Colonic mucosa (tissue), 4 donors: ENCODE measurements around the gene BCR. TPM values are rescaled to one million over a fixed set of nuclear protein-coding genes. Genes with fewer than 3 reads are reported as not detected.
A peak's percentile ranks its signal among the peaks of the same experiment; 100 is the strongest.

ENCODE experiments used
- DNase-seq: peaks from one replicate; pipeline ENCODE4 v3.0.0-alpha.2; 2020
- H3K27ac ChIP-seq: fragments of 200-600 bp; one replicate; pipeline ENCODE4 v1.8.0; 2021
- H3K27me3 ChIP-seq: fragments of 200-600 bp; one replicate; pipeline ENCODE4 v1.8.0; 2021
- H3K36me3 ChIP-seq: fragments of 200-600 bp; one replicate; pipeline ENCODE4 v1.8.0; 2021
- H3K4me1 ChIP-seq: fragments of 200-600 bp; one replicate; pipeline ENCODE4 v1.8.0; 2021; ENCODE audit warnings: mild to moderate bottlenecking
- H3K4me3 ChIP-seq: fragments of 200-600 bp; one replicate; pipeline ENCODE4 v1.8.0; 2021
- H3K9ac ChIP-seq, 2 donors: one replicate each; pipeline ENCODE4 v1.7.0; 2013; ENCODE audit warnings: control low read depth in 2 of 2, low read depth in 2 of 2, low read length in 2 of 2
- H3K9me3 ChIP-seq: fragments of 200-600 bp; one replicate; pipeline ENCODE4 v1.8.0; 2021
- intact Hi-C: fragments of 100-400 bp; cut with DNase I; formaldehyde crosslinking; loops from one replicate; pipeline ENCODE4 v1.14.1; 2022
- total RNA-seq, 2 donors: library from RNA; stranded (reverse); fragmentation: NEBNext Ultra II Directional in 1 of 2; extraction: Animal tissue kit (Norgen Biotek cat#: 25700) in 1 of 2; gene quantifications; one replicate each; pipeline ENCODE4 v1.2.1, GENCODE V29; 2021
- TF ChIP-seq, protein P1 (sequence below): fragments of 200-600 bp; IDR thresholded peaks from one replicate; pipeline ENCODE4 v1.8.0; 2022; ENCODE audit warnings: antibody characterized with exemption, mild to moderate bottlenecking
- donor health status: healthy.
- donor health status: DM: no; HTN: no; CAD: no.
- donor health status: DM: no; HTN: no; CAD: no.

The BCR gene
- total RNA-seq, 2 donors from 2014 or later = 39.2 to 57.8 TPM

DNA sequence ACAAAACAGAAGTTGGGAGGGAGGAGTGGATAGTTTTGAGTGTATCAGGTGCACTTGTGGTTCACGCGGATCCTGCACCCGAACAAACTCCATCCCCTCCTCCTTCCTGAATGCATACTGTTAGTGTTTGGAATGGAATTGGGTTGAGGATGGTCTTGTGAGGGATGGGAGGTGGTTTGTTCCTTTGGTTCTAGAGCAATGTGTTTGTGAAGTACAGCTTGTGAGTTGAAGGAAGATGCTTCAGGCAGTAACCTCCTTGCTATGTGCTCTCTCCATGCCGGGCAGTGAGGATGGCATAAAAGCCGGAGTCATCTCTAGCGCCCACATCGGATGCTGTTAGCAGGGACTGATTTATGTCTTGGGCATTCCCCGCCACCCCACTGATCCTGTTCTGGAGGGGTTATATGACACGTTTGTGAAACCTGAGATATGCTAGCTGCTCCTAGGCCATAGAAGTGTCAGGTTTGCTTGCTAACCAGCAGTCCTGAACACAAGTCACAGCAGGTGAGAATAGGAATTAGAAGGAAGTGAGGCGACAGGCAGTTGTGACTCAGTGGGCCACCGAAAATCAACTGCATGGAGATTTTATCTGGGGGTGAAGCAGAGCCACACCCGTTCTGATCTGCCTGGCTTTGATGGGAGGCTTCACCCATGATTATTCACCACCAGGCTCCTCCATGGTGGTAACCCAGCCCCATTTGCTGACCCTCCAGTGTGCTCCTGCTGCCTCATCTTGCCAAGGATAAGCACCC is 2.2 kb downstream of the BCR start:
- Histone ChIP-seq H3K9ac (peak overlapping the region in 1 of 2 donors; percentile 42), H3K9me3 (no peaks in the 10 kb centered on the region), H3K27me3 (no peaks in the 10 kb centered on the region), H3K4me3 (peak overlapping the region; percentile 64), H3K4me1 (peaks cover 23% of the 10 kb centered on the region), H3K27ac (no peak overlapping the region), H3K36me3 (no peaks in the 10 kb centered on the region)
- TF ChIP-seq, protein P1, sequence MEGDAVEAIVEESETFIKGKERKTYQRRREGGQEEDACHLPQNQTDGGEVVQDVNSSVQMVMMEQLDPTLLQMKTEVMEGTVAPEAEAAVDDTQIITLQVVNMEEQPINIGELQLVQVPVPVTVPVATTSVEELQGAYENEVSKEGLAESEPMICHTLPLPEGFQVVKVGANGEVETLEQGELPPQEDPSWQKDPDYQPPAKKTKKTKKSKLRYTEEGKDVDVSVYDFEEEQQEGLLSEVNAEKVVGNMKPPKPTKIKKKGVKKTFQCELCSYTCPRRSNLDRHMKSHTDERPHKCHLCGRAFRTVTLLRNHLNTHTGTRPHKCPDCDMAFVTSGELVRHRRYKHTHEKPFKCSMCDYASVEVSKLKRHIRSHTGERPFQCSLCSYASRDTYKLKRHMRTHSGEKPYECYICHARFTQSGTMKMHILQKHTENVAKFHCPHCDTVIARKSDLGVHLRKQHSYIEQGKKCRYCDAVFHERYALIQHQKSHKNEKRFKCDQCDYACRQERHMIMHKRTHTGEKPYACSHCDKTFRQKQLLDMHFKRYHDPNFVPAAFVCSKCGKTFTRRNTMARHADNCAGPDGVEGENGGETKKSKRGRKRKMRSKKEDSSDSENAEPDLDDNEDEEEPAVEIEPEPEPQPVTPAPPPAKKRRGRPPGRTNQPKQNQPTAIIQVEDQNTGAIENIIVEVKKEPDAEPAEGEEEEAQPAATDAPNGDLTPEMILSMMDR = no peak
- intact Hi-C loops = no loop called here
- peak; percentile 42 for DNase-seq

DNA sequence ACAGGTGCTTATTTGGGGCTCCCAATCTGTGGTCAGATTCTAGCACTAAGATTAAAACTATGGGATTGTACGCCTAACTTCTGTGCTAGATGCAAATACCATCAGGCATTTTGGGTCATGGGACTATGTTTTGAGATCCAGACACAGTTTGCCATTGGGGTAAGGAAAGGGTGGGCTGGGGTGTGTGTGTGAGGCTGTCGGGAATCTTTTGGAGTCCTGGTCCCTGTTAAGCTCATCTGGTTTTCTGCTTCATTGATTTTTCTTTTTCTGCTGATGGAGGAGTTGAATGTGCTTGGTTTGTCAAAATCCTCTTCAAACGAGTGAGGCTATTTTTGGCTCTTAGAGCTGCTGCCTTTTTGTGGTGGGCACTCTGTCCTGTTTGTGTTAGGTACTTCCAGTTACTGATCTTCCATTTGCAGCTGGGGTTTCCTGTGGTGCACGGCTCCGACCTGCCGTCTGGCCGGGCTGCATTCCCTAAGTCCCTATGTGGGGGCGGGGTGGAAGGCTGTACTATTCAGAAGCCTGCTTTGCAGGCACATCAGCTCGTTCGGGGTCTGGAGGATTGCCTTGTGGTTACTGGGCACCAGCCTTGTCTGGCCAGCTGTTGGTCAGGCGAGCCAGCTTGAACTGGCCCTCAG is 2.9 kb downstream of the BCR start:
- intact Hi-C loops = no loop called here
- Histone ChIP-seq H3K27ac (no peak overlapping the region), H3K4me3 (peak overlapping the region; percentile 64), H3K27me3 (no peaks in the 10 kb centered on the region), H3K9me3 (no peaks in the 10 kb centered on the region), H3K9ac (peak overlapping the region in 1 of 2 donors; percentile 42), H3K4me1 (peaks cover 23% of the 10 kb centered on the region), H3K36me3 (no peaks in the 10 kb centered on the region)
- TF ChIP-seq, protein P1 = no peak
- DNase-seq = peak; percentile 62

DNA sequence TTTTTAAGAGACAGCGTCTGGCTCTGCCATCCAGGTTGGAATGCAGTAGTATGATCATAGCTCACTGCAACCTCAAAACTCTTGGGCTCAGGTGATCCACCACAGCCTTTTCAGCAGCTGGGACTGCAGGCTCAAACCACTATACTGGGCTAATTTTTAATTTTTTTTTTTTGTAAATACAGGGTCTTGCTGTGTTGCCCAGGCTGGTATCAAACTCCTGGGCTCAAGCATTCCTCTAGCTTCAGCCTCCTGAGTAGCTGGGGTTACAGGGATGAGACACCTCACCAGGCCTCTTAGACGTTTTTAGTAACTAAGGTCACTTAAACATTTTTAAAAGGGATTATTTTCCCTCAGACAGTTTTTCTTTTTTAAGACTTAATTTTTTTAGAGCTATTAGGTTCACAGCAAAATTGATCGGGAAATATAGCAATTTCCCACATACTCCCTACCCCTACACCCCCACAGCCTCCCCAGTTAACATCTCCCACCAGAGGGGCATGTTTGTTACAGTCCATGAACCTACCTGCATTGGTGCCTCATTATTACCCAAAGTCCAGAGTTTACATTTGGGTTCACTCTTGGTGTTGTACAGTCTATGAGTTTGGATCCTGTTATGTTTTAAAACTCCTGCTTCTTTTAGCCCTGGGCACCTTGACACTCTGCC is 3.9 kb downstream of the BCR start:
- H3K27me3 ChIP-seq = no peaks in the 10 kb centered on the region
- peaks cover 23% of the 10 kb centered on the region for H3K4me1 ChIP-seq
- peak overlapping the region; percentile 64 for H3K4me3 ChIP-seq
- intact Hi-C loops = no loop called here
- no peaks in the 10 kb centered on the region for H3K36me3 ChIP-seq
- TF ChIP-seq, protein P1 = no peak
- H3K9ac ChIP-seq = no peak overlapping the region
- no peaks in the 10 kb centered on the region for H3K9me3 ChIP-seq
- H3K27ac ChIP-seq = no peak overlapping the region
- DNase-seq = no peak

DNA sequence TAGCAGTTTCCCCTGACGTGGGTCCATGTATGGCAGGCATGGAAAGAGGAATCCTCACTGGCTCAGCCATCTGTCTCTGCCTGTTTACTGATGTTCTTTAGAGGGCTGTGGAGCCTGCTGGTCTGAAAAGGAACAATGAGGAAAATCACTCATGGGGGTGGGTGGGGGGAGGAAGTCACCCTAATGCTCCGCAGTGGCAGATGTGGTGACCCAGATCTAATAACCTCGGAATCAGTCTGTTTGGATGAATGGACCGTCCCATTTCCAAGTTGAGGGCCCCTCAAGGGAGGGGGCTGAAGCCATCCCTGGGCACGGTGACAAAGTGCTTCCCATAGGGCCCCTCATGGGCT is 4.4 kb downstream of the BCR start:
- intact Hi-C loops = no loop called here
- no peak for DNase-seq
- Histone ChIP-seq H3K9ac (no peak overlapping the region), H3K27me3 (no peaks in the 10 kb centered on the region), H3K9me3 (no peaks in the 10 kb centered on the region), H3K36me3 (no peaks in the 10 kb centered on the region), H3K27ac (no peak overlapping the region), H3K4me1 (peaks cover 19% of the 10 kb centered on the region), H3K4me3 (no peak overlapping the region)
- TF ChIP-seq, protein P1 = no peak

DNA sequence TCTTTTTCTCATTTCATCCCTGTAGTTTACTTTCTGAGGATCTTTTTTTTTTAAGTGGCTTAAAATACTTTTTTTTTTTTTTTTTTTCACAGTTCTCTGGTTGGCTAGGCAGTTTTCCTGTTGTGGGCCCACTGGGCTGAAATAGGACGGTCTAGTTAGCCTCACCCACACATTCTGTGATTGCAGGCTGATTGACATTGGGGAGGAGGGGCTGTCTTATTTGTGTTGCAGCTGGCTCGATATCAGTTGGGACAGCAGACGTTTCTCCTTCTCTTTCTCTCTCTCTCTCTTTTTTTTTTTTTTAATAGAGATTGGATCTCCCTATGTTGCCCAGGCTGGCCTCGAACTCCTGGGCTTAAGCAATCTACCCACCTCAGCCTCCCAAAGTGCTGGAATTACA is 6.9 kb downstream of the BCR start:
- H3K9me3 ChIP-seq = no peaks in the 10 kb centered on the region
- no peak overlapping the region for H3K27ac ChIP-seq
- TF ChIP-seq, protein P1 = no peak
- no peak for DNase-seq
- no peak overlapping the region for H3K4me3 ChIP-seq
- no peak overlapping the region for H3K9ac ChIP-seq
- intact Hi-C loops = no loop called here
- H3K4me1 ChIP-seq = peaks cover 14% of the 10 kb centered on the region
- no peaks in the 10 kb centered on the region for H3K27me3 ChIP-seq
- no peaks in the 10 kb centered on the region for H3K36me3 ChIP-seq
